ENCODE measurements around the gene ADM.

DNA sequence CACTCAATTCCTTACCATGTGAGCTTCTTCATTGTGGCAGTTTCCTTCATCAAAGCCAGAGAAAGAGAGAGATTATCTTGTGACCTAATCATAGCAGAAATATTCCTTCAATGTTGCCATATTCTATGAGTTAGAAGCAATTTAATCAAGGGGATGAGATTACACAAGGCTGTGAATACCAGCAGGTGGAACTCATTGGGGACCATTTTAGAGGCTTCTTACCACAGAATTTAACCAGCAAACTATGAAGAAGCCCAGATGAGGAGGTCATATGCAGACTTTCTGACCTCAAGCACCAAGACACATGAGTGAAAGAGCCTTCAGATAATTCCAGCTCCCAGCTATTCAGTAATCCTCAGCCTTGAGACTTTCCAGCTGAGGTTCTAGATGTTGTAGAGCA, 51.3 kb downstream of the ADM start:
- TF ChIP-seq, protein P1, sequence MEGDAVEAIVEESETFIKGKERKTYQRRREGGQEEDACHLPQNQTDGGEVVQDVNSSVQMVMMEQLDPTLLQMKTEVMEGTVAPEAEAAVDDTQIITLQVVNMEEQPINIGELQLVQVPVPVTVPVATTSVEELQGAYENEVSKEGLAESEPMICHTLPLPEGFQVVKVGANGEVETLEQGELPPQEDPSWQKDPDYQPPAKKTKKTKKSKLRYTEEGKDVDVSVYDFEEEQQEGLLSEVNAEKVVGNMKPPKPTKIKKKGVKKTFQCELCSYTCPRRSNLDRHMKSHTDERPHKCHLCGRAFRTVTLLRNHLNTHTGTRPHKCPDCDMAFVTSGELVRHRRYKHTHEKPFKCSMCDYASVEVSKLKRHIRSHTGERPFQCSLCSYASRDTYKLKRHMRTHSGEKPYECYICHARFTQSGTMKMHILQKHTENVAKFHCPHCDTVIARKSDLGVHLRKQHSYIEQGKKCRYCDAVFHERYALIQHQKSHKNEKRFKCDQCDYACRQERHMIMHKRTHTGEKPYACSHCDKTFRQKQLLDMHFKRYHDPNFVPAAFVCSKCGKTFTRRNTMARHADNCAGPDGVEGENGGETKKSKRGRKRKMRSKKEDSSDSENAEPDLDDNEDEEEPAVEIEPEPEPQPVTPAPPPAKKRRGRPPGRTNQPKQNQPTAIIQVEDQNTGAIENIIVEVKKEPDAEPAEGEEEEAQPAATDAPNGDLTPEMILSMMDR (IDR thresholded peaks at IDR 0.05): no peak
- no peak for TF ChIP-seq POLR2A (IDR thresholded peaks at IDR 0.05)

Data from thyroid gland (tissue), 4 donors.